Tibial artery (tissue), 4 donors: Measurements from ENCODE around the gene SPP1.
A peak's percentile ranks its signal among the peaks of the same experiment; 100 is the strongest.

Source experiments
- DNase-seq, 2 donors: peaks; one replicate each; pipeline ENCODE4 v3.0.0-alpha.2; 2019
- H3K27ac ChIP-seq, 2 donors: fragments of 200-600 bp; sonication (generic) in 1 of 2; 1 replicate in 1 of 2; 2 replicates in 1 of 2; pipeline ENCODE4 v1.5.1; 2018 to 2019; ENCODE audit warnings: mild to moderate bottlenecking in 1 of 2
- H3K27me3 ChIP-seq, 2 donors: fragments of 200-600 bp; sonication (generic) in 1 of 2; one replicate each; pipeline versions ENCODE4 v1.5.1 to v1.6.0; 2016 to 2019
- H3K36me3 ChIP-seq, 3 donors: fragments of 200-600 bp; sonication (generic) in 2 of 3; one replicate each; pipeline ENCODE4 v1.5.1; 2016 to 2019; ENCODE audit warnings: mild to moderate bottlenecking in 2 of 3
- H3K4me1 ChIP-seq, 4 donors: fragments of 200-600 bp; sonication (generic) in 2 of 4; 1 replicate in 3 of 4; 2 replicates in 1 of 4; pipeline ENCODE4 v1.5.1; 2016 to 2019
- H3K4me3 ChIP-seq, 2 donors: fragments of 200-600 bp; sonication (generic) in 1 of 2; 1 replicate in 1 of 2; 2 replicates in 1 of 2; pipeline ENCODE4 v1.5.1; 2018 to 2019; ENCODE audit warnings: mild to moderate bottlenecking in 2 of 2
- H3K9me3 ChIP-seq, 3 donors: fragments of 200-600 bp; sonication (generic) in 1 of 3; one replicate each; pipeline ENCODE4 v1.5.1; 2016 to 2019
- intact Hi-C: fragments of 100-400 bp; cut with DNase I; formaldehyde crosslinking; loops from one replicate; pipeline ENCODE4 v1.15.0; 2023; ENCODE audit warnings: low total_unique reads
- TF ChIP-seq, protein P1 (sequence below), 2 experiments: fragments of 200-600 bp in 1 of 2; fragments of 450-650 bp in 1 of 2; IDR thresholded peaks; one replicate each; pipeline ENCODE4 v1.5.1; 2017 to 2019; ENCODE audit warnings: antibody characterized with exemption in 2 of 2, mild to moderate bottlenecking in 1 of 2, moderate library complexity in 1 of 2

SPP1 gene

DNA sequence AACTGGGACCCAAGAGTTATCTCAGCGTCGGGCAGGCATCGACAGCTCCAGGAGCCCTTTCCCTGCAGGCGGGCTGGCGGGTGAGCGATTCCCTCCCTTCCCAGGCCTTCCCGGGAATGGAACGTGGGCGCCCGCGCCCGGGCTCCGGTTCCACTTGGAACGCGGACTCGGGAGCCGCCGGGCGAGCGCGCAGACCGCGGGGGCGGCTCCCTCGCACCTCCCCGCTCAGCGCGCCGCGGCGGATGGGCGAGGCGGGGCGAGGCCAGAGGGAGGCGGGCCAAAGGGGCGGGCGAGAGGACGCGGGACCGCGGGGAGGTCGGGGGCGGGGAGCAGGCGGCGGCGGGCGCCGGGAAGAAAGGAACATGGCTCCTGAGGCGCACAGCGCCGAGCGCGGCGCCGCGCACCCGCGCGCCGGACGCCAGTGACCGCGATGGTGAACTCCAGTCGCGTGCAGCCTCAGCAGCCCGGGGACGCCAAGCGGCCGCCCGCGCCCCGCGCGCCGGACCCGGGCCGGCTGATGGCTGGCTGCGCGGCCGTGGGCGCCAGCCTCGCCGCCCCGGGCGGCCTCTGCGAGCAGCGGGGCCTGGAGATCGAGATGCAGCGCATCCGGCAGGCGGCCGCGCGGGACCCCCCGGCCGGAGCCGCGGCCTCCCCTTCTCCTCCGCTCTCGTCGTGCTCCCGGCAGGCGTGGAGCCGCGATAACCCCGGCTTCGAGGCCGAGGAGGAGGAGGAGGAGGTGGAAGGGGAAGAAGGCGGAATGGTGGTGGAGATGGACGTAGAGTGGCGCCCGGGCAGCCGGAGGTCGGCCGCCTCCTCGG is 32.0 kb downstream of the SPP1 start, which contains the start of gene PKD2:
Gene PKD2 (plus strand): TSS at position 332 of the 818 bp plus-strand sequence. CDS start 99 bp downstream, at position 431.
- Histone ChIP-seq H3K27ac (peak within 1 kb of the TSS; percentile 96 to 99), H3K9me3 (no peaks in the 10 kb centered on the region), H3K4me3 (peak within 1 kb of the TSS; percentile 95 to 100), H3K4me1 (peaks cover 0 to 73% (median 45%) of the 10 kb centered on the region in 4 donors), H3K27me3 (no peaks in the 10 kb centered on the region), H3K36me3 (no peaks in the 10 kb centered on the region)
- TF ChIP-seq, protein P1, sequence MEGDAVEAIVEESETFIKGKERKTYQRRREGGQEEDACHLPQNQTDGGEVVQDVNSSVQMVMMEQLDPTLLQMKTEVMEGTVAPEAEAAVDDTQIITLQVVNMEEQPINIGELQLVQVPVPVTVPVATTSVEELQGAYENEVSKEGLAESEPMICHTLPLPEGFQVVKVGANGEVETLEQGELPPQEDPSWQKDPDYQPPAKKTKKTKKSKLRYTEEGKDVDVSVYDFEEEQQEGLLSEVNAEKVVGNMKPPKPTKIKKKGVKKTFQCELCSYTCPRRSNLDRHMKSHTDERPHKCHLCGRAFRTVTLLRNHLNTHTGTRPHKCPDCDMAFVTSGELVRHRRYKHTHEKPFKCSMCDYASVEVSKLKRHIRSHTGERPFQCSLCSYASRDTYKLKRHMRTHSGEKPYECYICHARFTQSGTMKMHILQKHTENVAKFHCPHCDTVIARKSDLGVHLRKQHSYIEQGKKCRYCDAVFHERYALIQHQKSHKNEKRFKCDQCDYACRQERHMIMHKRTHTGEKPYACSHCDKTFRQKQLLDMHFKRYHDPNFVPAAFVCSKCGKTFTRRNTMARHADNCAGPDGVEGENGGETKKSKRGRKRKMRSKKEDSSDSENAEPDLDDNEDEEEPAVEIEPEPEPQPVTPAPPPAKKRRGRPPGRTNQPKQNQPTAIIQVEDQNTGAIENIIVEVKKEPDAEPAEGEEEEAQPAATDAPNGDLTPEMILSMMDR (IDR thresholded peaks at IDR 0.05) = peak in 1 of 2 experiments; percentile 9
- peak; percentile 83 to 95 for DNase-seq
- intact Hi-C loops = no loop called here

DNA sequence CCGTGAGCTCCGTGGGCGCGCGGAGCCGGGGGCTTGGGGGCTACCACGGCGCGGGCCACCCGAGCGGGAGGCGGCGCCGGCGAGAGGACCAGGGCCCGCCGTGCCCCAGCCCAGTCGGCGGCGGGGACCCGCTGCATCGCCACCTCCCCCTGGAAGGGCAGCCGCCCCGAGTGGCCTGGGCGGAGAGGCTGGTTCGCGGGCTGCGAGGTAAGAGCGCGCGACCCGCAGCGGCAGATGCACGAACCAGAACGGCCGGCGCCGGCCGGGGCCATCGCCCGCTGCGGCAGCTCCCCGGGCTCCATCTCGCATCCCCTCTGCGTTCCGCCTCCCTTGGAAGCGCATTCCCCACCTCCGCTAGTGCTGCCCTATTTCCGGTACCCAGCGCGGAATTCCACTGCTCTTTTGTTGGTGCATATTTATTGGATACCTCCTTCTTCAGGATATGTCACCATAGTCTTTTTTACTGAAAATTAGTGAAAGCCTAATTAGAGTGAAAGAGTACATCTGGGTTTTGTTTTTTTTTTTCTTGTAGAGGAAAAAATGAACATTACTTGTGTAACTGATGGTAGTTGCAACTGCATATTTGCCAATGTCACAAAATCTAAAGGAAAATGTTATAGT is 32.7 kb downstream of the SPP1 start:
- Histone ChIP-seq H3K36me3 (no peaks in the 10 kb centered on the region), H3K4me3 (peak overlapping the region; percentile 95 to 100), H3K4me1 (peaks cover 0 to 73% (median 48%) of the 10 kb centered on the region in 4 donors), H3K27me3 (no peaks in the 10 kb centered on the region), H3K27ac (peak overlapping the region; percentile 96 to 99), H3K9me3 (no peaks in the 10 kb centered on the region)
- TF ChIP-seq, protein P1 (IDR thresholded peaks at IDR 0.05) = no peak
- peak; percentile 54 to 75 for DNase-seq
- intact Hi-C loops = no loop called here

DNA sequence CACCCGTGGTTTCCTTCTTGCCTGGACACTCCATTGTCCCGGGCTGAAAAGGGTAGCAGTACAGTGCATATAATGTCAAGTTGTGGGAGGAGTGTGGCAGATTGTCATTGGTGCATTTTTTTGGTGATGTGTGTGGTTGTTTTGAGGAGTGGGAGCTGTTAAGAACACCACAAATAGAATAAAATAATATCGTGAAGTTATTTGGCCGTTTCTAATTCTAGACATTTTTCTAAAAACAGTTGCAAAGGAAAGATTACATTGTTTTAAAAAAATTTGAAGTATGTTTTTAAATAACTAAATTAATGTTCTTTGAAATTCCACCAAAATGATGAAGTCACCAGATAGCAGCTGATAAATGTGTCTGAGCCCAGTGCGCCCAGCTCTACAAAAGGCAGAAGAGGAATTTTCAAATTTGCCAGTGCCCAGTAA is 33.2 kb downstream of the SPP1 start:
- no peak for DNase-seq
- Histone ChIP-seq H3K36me3 (no peaks in the 10 kb centered on the region), H3K27me3 (no peaks in the 10 kb centered on the region), H3K4me3 (peak overlapping the region; percentile 95 to 100), H3K27ac (peak overlapping the region; percentile 96 to 99), H3K9me3 (no peaks in the 10 kb centered on the region), H3K4me1 (peaks cover 0 to 76% (median 52%) of the 10 kb centered on the region in 4 donors)
- intact Hi-C loops = no loop called here
- TF ChIP-seq, protein P1 (IDR thresholded peaks at IDR 0.05) = no peak

DNA sequence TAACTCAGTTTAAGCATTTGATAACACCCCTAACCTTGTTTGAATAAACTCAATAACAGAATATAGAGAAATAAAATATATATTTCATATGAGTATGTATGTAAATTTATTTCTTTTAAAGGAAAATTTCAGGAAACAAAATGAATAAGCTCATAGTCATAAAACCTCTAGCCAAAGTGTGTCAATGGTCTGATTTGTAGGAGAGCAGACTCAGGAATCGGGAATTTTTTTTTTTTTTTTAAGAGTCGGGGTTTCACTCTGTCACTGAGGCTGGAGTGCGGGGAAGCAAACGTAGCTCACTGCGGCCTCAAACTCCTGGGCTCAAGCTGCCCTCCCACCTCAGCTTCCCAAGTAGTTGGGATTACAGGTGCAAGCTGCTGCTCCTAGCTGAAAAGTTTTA is 34.4 kb downstream of the SPP1 start:
- Histone ChIP-seq H3K4me1 (peaks cover 0 to 77% (median 57%) of the 10 kb centered on the region in 4 donors), H3K27ac (peak overlapping the region; percentile 96 to 99), H3K27me3 (no peaks in the 10 kb centered on the region), H3K4me3 (peak overlapping the region; percentile 95 to 100), H3K36me3 (no peaks in the 10 kb centered on the region), H3K9me3 (no peaks in the 10 kb centered on the region)
- intact Hi-C loops = no loop called here
- TF ChIP-seq, protein P1 (IDR thresholded peaks at IDR 0.05) = no peak
- no peak for DNase-seq

- peak overlapping the region; percentile 95 to 100 for H3K4me3 ChIP-seq
- peaks cover 0 to 77% (median 58%) of the 10 kb centered on the region in 4 donors for H3K4me1 ChIP-seq
Measured at GRCh38 chr4:88010966-88011365, 35.5 kb downstream of the SPP1 start.

More at GRCh38 chr4:88010966-88011365, 35.5 kb downstream of the SPP1 start:
- H3K27me3 ChIP-seq = no peaks in the 10 kb centered on the region
- peak overlapping the region; percentile 96 to 99 for H3K27ac ChIP-seq
- H3K36me3 ChIP-seq = no peaks in the 10 kb centered on the region
- intact Hi-C loops = no loop called here
- DNase-seq = no peak
- no peaks in the 10 kb centered on the region for H3K9me3 ChIP-seq
- TF ChIP-seq, protein P1 (IDR thresholded peaks at IDR 0.05) = no peak
